GM10248 (cell line): ENCODE data around the gene OR2T27.
"Not testable (repeated sequence)": the region's sequence is repeated elsewhere in the genome, so short reads cannot be mapped to it uniquely, and the experiment has no call there.

Source experiments
- CTCF ChIA-PET: fragments of 300-600 bp; sonication (Branson Sonifier 250); formaldehyde crosslinking; extraction: SDS; loops from one replicate; lab custom pipeline; 2021; ENCODE audit warnings: antibody characterized with exemption; lab: Yijun Ruan, JAX
- POLR2A ChIA-PET: fragments of 350-650 bp; sonication (Branson Sonifier 250); formaldehyde crosslinking; extraction: SDS; loops from one replicate; lab custom pipeline; 2020; ENCODE audit warnings: antibody characterized with exemption; lab: Yijun Ruan, JAX
- DNase-seq: peaks from one replicate; pipeline ENCODE4 v3.0.0; 2012; ENCODE audit errors: extremely low spot score
- CTCF ChIP-seq: IDR thresholded peaks from 2 replicates; pipeline ENCODE4 v1.5.1; 2012; ENCODE audit warnings: mild to moderate bottlenecking, low read depth; ENCODE audit errors: extremely low read depth, missing control alignments, control extremely low read depth

Gene OR2T27

GRCh38 chr1:248670003-248670402 lies 14.7 kb upstream of the OR2T27 start:
- no peak for DNase-seq
- ChIA-PET POLR2A (no interaction called here), CTCF (no interaction called here)
- TF ChIP-seq CTCF = no peak

- CTCF ChIA-PET, DNase-seq, POLR2A ChIA-PET: not testable (repeated sequence)
These were observed 8.4 kb upstream of the OR2T27 start for GRCh38 chr1:248663453-248664328.

GRCh38 chr1:248656797-248657196 lies 1.5 kb upstream of the OR2T27 start:
- POLR2A ChIA-PET, DNase-seq, CTCF ChIA-PET: not testable (repeated sequence)

- DNase-seq, CTCF ChIA-PET, POLR2A ChIA-PET: not testable (repeated sequence)
These were observed 6.4 kb downstream of the OR2T27 start for GRCh38 chr1:248648770-248649536.

- CTCF ChIA-PET, POLR2A ChIA-PET, DNase-seq: not testable (repeated sequence)
These were observed 10.2 kb downstream of the OR2T27 start, which contains the start of gene OR2T35 for GRCh38 chr1:248645178-248645577. TSS of gene OR2T35 (minus strand) at chr1:248645278. CDS start at chr1:248639258, 6,020 bp downstream.

GRCh38 chr1:248642971-248643651 lies 12.2 kb downstream of the OR2T27 start:
- POLR2A ChIA-PET, DNase-seq, CTCF ChIA-PET: not testable (repeated sequence)

- POLR2A ChIA-PET, DNase-seq, CTCF ChIA-PET: not testable (repeated sequence)
These were observed 13.7 kb downstream of the OR2T27 start for GRCh38 chr1:248641583-248641982.

- DNase-seq, POLR2A ChIA-PET: not testable (repeated sequence)
These were observed 14.4 kb downstream of the OR2T27 start for GRCh38 chr1:248640906-248641305.

GRCh38 chr1:248639652-248640051 lies 15.7 kb downstream of the OR2T27 start:
- POLR2A ChIA-PET, CTCF ChIA-PET: not testable (repeated sequence)

More at GRCh38 chr1:248640906-248641305, 14.4 kb downstream of the OR2T27 start:
- CTCF ChIA-PET = not testable (repeated sequence)

GRCh38 chr1:248636612-248637011 lies 18.7 kb downstream of the OR2T27 start:
- POLR2A ChIA-PET, CTCF ChIA-PET, DNase-seq: not testable (repeated sequence)

More at GRCh38 chr1:248639652-248640051, 15.7 kb downstream of the OR2T27 start:
- DNase-seq = not testable (repeated sequence)

GRCh38 chr1:248634991-248635390 lies 20.3 kb downstream of the OR2T27 start, which contains the start of gene OR2T11:
TSS of gene OR2T11 (minus strand) at chr1:248635091. CDS start at chr1:248627128, 7,963 bp downstream.
- CTCF ChIA-PET, POLR2A ChIA-PET, DNase-seq: not testable (repeated sequence)
